Right lobe of liver (tissue), 4 donors: ENCODE results near the gene FOXJ1.

ENCODE experiments used
- POLR2A ChIP-seq: fragments of 450-650 bp; IDR thresholded peaks from one replicate; pipeline ENCODE4 v1.6.1; 2017; ENCODE audit warnings: antibody characterized with exemption, mild to moderate bottlenecking
- TF ChIP-seq, protein P1 (sequence below), 4 donors: fragments of 200-600 bp in 3 of 4; fragments of 450-650 bp in 1 of 4; IDR thresholded peaks; one replicate each; pipeline versions ENCODE4 v1.5.1 to v1.8.0; 2016 to 2022; ENCODE audit warnings: antibody characterized with exemption in 4 of 4, mild to moderate bottlenecking in 2 of 4
- donor health status: DM: no; HTN: no; CAD: no.
- donor health status: DM: no; HTN: no; CAD: no.
- donor health status: DM: no; HTN: yes; CAD: no.

GRCh38 chr17:76090517-76091129 lies 50.4 kb downstream of the FOXJ1 start:
- TF ChIP-seq, protein P1, sequence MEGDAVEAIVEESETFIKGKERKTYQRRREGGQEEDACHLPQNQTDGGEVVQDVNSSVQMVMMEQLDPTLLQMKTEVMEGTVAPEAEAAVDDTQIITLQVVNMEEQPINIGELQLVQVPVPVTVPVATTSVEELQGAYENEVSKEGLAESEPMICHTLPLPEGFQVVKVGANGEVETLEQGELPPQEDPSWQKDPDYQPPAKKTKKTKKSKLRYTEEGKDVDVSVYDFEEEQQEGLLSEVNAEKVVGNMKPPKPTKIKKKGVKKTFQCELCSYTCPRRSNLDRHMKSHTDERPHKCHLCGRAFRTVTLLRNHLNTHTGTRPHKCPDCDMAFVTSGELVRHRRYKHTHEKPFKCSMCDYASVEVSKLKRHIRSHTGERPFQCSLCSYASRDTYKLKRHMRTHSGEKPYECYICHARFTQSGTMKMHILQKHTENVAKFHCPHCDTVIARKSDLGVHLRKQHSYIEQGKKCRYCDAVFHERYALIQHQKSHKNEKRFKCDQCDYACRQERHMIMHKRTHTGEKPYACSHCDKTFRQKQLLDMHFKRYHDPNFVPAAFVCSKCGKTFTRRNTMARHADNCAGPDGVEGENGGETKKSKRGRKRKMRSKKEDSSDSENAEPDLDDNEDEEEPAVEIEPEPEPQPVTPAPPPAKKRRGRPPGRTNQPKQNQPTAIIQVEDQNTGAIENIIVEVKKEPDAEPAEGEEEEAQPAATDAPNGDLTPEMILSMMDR (IDR thresholded peaks at IDR 0.05) = no peak
- no peak for TF ChIP-seq POLR2A
